Measurements from ENCODE around the gene PPM1M. TPM values are rescaled to one million over a fixed set of nuclear protein-coding genes. Genes with fewer than 3 reads are reported as not detected.

PPM1M gene
- total and polyA plus RNA-seq, 7 experiments from 2014 or later = 55.8 to 135 (median 74.5) TPM

- Mint-ChIP-seq H3K9me3 (no peaks in the 10 kb centered on the region), H3K4me1 (peaks cover 58 to 91% (median 78%) of the 10 kb centered on the region in 7 donors), H3K27ac (peak overlapping the region in 7 of 9 donors; percentile 3 to 73 (median 56)), H3K4me3 (peak overlapping the region in 9 of 10 donors; percentile 14 to 100 (median 59)), H3K36me3 (peaks cover 0 to 25% (median 0%) of the 10 kb centered on the region in 5 donors), H3K27me3 (no peaks in the 10 kb centered on the region)
- intact Hi-C loops (cut with micrococcal nuclease) = no loop called here
- ChIA-PET CTCF (interaction anchor here (0.9 to 11.1 kb wide), 8 partner anchors 10 to 103 kb away, joined by 3 to 126 read pairs (median 4); partner anchors contain the start of gene WDR82), POLR2A (interaction anchor here (0.6 to 46.3 kb wide), 7 partner anchors 9 to 736 kb away, joined by 3 to 1418 read pairs (median 12); partner anchors contain the start of genes GLYCTK, PPM1M, TLR9 and WDR82)
- H3K4me3 ChIP-seq (ENCODE audit: low read length) = no peak overlapping the region
- H3K9me3 ChIP-seq (ENCODE audit: control insufficient read depth in 2 of 3, low read length in 3 of 3) = no peaks in the 10 kb centered on the region
- peak overlapping the region; percentile 95 for H3K27ac ChIP-seq (ENCODE audit: low read depth, low read length)
- ATAC-seq (no peak), DNase-seq (peak in 2 of 9 donors; percentile 3 to 9)
- H3K36me3 ChIP-seq (ENCODE audit: control insufficient read depth in 2 of 3, insufficient read depth in 3 of 3, low read length in 3 of 3) = peaks cover 0 to 36% (median 9%) of the 10 kb centered on the region in 3 experiments
- no peaks in the 10 kb centered on the region for H3K27me3 ChIP-seq (ENCODE audit: control insufficient read depth in 2 of 2, insufficient read depth in 2 of 2, low read length in 2 of 2)
- H3K4me1 ChIP-seq (ENCODE audit: control insufficient read depth in 2 of 2, insufficient read depth in 2 of 2, low read length in 2 of 2) = peaks cover 55 to 65% of the 10 kb centered on the region in 2 donors
These were observed 9.1 kb upstream of the PPM1M start for GRCh38 chr3:52236424-52236886.

DNA sequence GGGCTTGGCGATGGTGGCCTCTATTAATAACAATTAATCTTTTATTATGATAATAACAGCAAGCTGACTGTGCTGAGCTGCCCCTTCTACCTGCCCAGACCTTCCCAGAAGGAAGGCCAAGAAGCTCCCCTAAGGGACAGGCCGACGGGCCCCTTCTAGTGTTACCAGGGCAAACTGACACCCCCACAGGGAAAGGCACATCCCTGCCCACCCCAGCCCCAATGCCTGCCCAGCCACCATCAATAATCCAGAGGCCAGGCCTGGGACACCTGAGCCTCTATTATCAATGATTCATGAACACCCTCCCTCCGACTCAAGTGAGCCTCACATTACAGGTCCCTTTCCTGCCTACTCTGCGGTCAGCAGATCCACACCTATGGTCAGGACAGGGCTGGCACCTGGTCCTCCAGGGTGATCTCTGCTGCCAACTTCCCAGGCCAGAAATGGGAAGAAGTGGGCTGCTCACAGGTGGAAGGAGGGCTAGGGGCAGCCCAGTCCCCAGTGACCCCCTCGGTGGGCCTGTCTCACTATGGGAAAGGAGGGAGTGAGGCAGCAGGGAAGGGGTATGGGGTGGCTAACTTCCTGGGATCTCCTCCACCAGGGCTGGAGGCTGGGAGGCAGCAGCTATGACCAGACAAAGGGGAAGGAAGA, 8.4 kb upstream of the PPM1M start:
- peak overlapping the region; percentile 95 for H3K27ac ChIP-seq (ENCODE audit: low read depth, low read length)
- intact Hi-C loops (cut with micrococcal nuclease) = no loop called here

GRCh38 chr3:52237657-52238172, 7.8 kb upstream of the PPM1M start:
- ATAC-seq = no peak

More for the DNA sequence above, 8.4 kb upstream of the PPM1M start:
- peaks cover 0 to 3% (median 0%) of the 10 kb centered on the region in 11 donors for H3K9me3 Mint-ChIP-seq
- peaks cover 59 to 91% (median 80%) of the 10 kb centered on the region in 7 donors for H3K4me1 Mint-ChIP-seq
- no peaks in the 10 kb centered on the region for H3K27me3 Mint-ChIP-seq
- ATAC-seq (no peak), DNase-seq (peak in 2 of 9 donors; percentile 7 to 9)
- no peaks in the 10 kb centered on the region for H3K27me3 ChIP-seq (ENCODE audit: control insufficient read depth in 2 of 2, insufficient read depth in 2 of 2, low read length in 2 of 2)
- H3K36me3 Mint-ChIP-seq = peaks cover 0 to 21% (median 0%) of the 10 kb centered on the region in 5 donors
- no peak overlapping the region for H3K4me3 ChIP-seq (ENCODE audit: low read length)
- peaks cover 0 to 31% (median 9%) of the 10 kb centered on the region in 3 experiments for H3K36me3 ChIP-seq (ENCODE audit: control insufficient read depth in 2 of 3, insufficient read depth in 3 of 3, low read length in 3 of 3)
- H3K4me1 ChIP-seq (ENCODE audit: control insufficient read depth in 2 of 2, insufficient read depth in 2 of 2, low read length in 2 of 2) = peaks cover 54 to 66% of the 10 kb centered on the region in 2 donors
- peak overlapping the region; percentile 23 to 100 (median 92) for H3K4me3 Mint-ChIP-seq
- no peaks in the 10 kb centered on the region for H3K9me3 ChIP-seq (ENCODE audit: control insufficient read depth in 2 of 3, low read length in 3 of 3)
- peak overlapping the region in 8 of 9 donors; percentile 31 to 90 (median 68) for H3K27ac Mint-ChIP-seq
- POLR2A ChIA-PET = interaction anchor here (0.7 to 46.3 kb wide), 9 partner anchors 9 to 102 kb away, joined by 3 to 1418 read pairs (median 12); partner anchors contain the start of genes GLYCTK, PPM1M, TLR9 and WDR82
- CTCF ChIA-PET = interaction anchor here (0.9 to 11.1 kb wide), 8 partner anchors 9 to 100 kb away, joined by 3 to 126 read pairs (median 4); partner anchors contain the start of gene WDR82

GRCh38 chr3:52238193-52238760, 7.3 kb upstream of the PPM1M start:
- H3K4me3 Mint-ChIP-seq = peak overlapping the region; percentile 86 to 100 (median 96)
- H3K36me3 Mint-ChIP-seq = peaks cover 0 to 21% (median 0%) of the 10 kb centered on the region in 5 donors
- intact Hi-C loops (cut with micrococcal nuclease) = loop anchor here (2.0 kb wide), 2 partner anchors 17 to 79 kb away; partner anchors contain the start of gene DNAH1 (in 1 of the 2)
- peak overlapping the region; percentile 83 to 96 (median 90) for H3K27ac Mint-ChIP-seq
- peaks cover 61 to 88% (median 75%) of the 10 kb centered on the region in 7 donors for H3K4me1 Mint-ChIP-seq
- POLR2A ChIA-PET = interaction anchor here (0.5 to 46.3 kb wide), 13 partner anchors 12 to 182 kb away, joined by 3 to 1418 read pairs (median 7); partner anchors contain the start of genes DUSP7, GLYCTK, TLR9 and WDR82
- H3K36me3 ChIP-seq (ENCODE audit: control insufficient read depth in 2 of 3, insufficient read depth in 3 of 3, low read length in 3 of 3) = peaks cover 0 to 19% (median 6%) of the 10 kb centered on the region in 3 experiments
- CTCF ChIA-PET = interaction anchor here (0.7 to 11.1 kb wide), 8 partner anchors 11 to 181 kb away, joined by 3 to 126 read pairs (median 4); partner anchors contain the start of genes TLR9 and WDR82
- peaks cover 0 to 3% (median 0%) of the 10 kb centered on the region in 11 donors for H3K9me3 Mint-ChIP-seq
- peaks cover 52 to 56% of the 10 kb centered on the region in 2 donors for H3K4me1 ChIP-seq (ENCODE audit: control insufficient read depth in 2 of 2, insufficient read depth in 2 of 2, low read length in 2 of 2)
- H3K27ac ChIP-seq (ENCODE audit: low read depth, low read length) = peak overlapping the region; percentile 95
- H3K27me3 Mint-ChIP-seq = no peaks in the 10 kb centered on the region
- no peaks in the 10 kb centered on the region for H3K27me3 ChIP-seq (ENCODE audit: control insufficient read depth in 2 of 2, insufficient read depth in 2 of 2, low read length in 2 of 2)
- ATAC-seq = no peak
- no peaks in the 10 kb centered on the region for H3K9me3 ChIP-seq (ENCODE audit: control insufficient read depth in 2 of 3, low read length in 3 of 3)
- H3K4me3 ChIP-seq (ENCODE audit: low read length) = peak overlapping the region; percentile 92
- no peak for DNase-seq

More at GRCh38 chr3:52237657-52238172, 7.8 kb upstream of the PPM1M start:
- H3K4me3 ChIP-seq (ENCODE audit: low read length) = peak overlapping the region; percentile 92
- ChIA-PET POLR2A (interaction anchor here (0.7 to 46.3 kb wide), 9 partner anchors 12 to 101 kb away, joined by 3 to 1418 read pairs (median 12); partner anchors contain the start of genes GLYCTK, TLR9 and WDR82), CTCF (interaction anchor here (1.1 to 11.1 kb wide), 7 partner anchors 9 to 181 kb away, joined by 3 to 126 read pairs (median 4); partner anchors contain the start of genes TLR9 and WDR82)
- H3K27me3 ChIP-seq (ENCODE audit: control insufficient read depth in 2 of 2, insufficient read depth in 2 of 2, low read length in 2 of 2) = no peaks in the 10 kb centered on the region
- peaks cover 52 to 62% of the 10 kb centered on the region in 2 donors for H3K4me1 ChIP-seq (ENCODE audit: control insufficient read depth in 2 of 2, insufficient read depth in 2 of 2, low read length in 2 of 2)
- H3K36me3 ChIP-seq (ENCODE audit: control insufficient read depth in 2 of 3, insufficient read depth in 3 of 3, low read length in 3 of 3) = peaks cover 0 to 25% (median 6%) of the 10 kb centered on the region in 3 experiments
- H3K27ac ChIP-seq (ENCODE audit: low read depth, low read length) = peak overlapping the region; percentile 95
- H3K36me3 Mint-ChIP-seq = peaks cover 0 to 21% (median 0%) of the 10 kb centered on the region in 5 donors
- intact Hi-C loops (cut with micrococcal nuclease) = loop anchor here (2.0 kb wide), 2 partner anchors 17 to 79 kb away; partner anchors contain the start of gene DNAH1 (in 1 of the 2)
- peak overlapping the region; percentile 86 to 100 (median 96) for H3K4me3 Mint-ChIP-seq
- peaks cover 0 to 3% (median 0%) of the 10 kb centered on the region in 11 donors for H3K9me3 Mint-ChIP-seq
- DNase-seq = no peak
- no peaks in the 10 kb centered on the region for H3K27me3 Mint-ChIP-seq
- H3K27ac Mint-ChIP-seq = peak overlapping the region in 7 of 9 donors; percentile 88 to 96 (median 91)
- H3K9me3 ChIP-seq (ENCODE audit: control insufficient read depth in 2 of 3, low read length in 3 of 3) = no peaks in the 10 kb centered on the region
- H3K4me1 Mint-ChIP-seq = peaks cover 62 to 88% (median 76%) of the 10 kb centered on the region in 7 donors

- no peaks in the 10 kb centered on the region for H3K27me3 ChIP-seq (ENCODE audit: control insufficient read depth in 2 of 2, insufficient read depth in 2 of 2, low read length in 2 of 2)
- Mint-ChIP-seq H3K36me3 (peaks cover 0 to 22% (median 0%) of the 10 kb centered on the region in 5 donors), H3K4me3 (peak within 1 kb of the TSS; percentile 86 to 100 (median 96)), H3K4me1 (peaks cover 59 to 88% (median 76%) of the 10 kb centered on the region in 7 donors), H3K27me3 (no peaks in the 10 kb centered on the region), H3K27ac (peak within 1 kb of the TSS; percentile 83 to 99 (median 97)), H3K9me3 (peaks cover 0 to 6% (median 0%) of the 10 kb centered on the region in 11 donors)
- H3K4me3 ChIP-seq (ENCODE audit: low read length) = peak within 1 kb of the TSS; percentile 92
- peaks cover 0 to 15% (median 5%) of the 10 kb centered on the region in 3 experiments for H3K36me3 ChIP-seq (ENCODE audit: control insufficient read depth in 2 of 3, insufficient read depth in 3 of 3, low read length in 3 of 3)
- H3K27ac ChIP-seq (ENCODE audit: low read depth, low read length) = peak within 1 kb of the TSS; percentile 95
- intact Hi-C loops (cut with micrococcal nuclease) = loop anchor here (1.0 to 2.0 kb wide), 9 partner anchors 8 to 182 kb away; partner anchors contain the start of genes WDR82 (in 2 of the 2), DNAH1 (in 1 of the 2) and GLYCTK (in 1 of the 2)
- ChIA-PET CTCF (interaction anchor here (0.7 to 11.1 kb wide), 8 partner anchors 10 to 182 kb away, joined by 3 to 126 read pairs (median 6); partner anchors contain the start of genes TLR9 and WDR82), POLR2A (interaction anchor here (0.5 to 46.3 kb wide), 13 partner anchors 12 to 182 kb away, joined by 3 to 1418 read pairs (median 7); partner anchors contain the start of genes DUSP7, GLYCTK, TLR9 and WDR82)
- H3K4me1 ChIP-seq (ENCODE audit: control insufficient read depth in 2 of 2, insufficient read depth in 2 of 2, low read length in 2 of 2) = peaks cover 59 to 62% of the 10 kb centered on the region in 2 donors
- DNase-seq = peak; percentile 87 to 96 (median 91)
- no peaks in the 10 kb centered on the region for H3K9me3 ChIP-seq (ENCODE audit: control insufficient read depth in 2 of 3, low read length in 3 of 3)
- peak; percentile 91 for ATAC-seq
These were observed 6.5 kb upstream of the PPM1M start, which contains the start of gene TWF2 for GRCh38 chr3:52238761-52239701. Gene TWF2, minus strand, starts transcription at chr3:52239158. Its CDS starts 142 bp downstream, at chr3:52239016.
